Hepatocyte (in vitro differentiated cells): ENCODE data around the gene WDR35. TPM values are rescaled to one million over a fixed set of nuclear protein-coding genes. Genes with fewer than 3 reads are reported as not detected.
"Not testable (repeated sequence)": the region's sequence is repeated elsewhere in the genome, so short reads cannot be mapped to it uniquely, and the experiment has no call there.

ENCODE experiments used
- DNase-seq: peaks from one replicate; pipeline ENCODE4 v3.0.0-alpha.2; 2016; ENCODE audit warnings: low spot score
- H2AFZ ChIP-seq: fragments of 200-600 bp; sonication (generic); 2 replicates; pipeline ENCODE4 v1.6.0; 2016; ENCODE audit warnings: antibody characterized with exemption, mild to moderate bottlenecking
- H3K27ac ChIP-seq: fragments of 200-600 bp; sonication (generic); 2 replicates; pipeline ENCODE4 v1.5.1; 2016; ENCODE audit warnings: mild to moderate bottlenecking
- H3K27me3 ChIP-seq: fragments of 200-600 bp; sonication (generic); 2 replicates; pipeline ENCODE4 v1.6.1; 2016
- H3K36me3 ChIP-seq: fragments of 200-600 bp; sonication (generic); replicated peaks from 2 replicates; pipeline ENCODE4 v1.5.1; 2016; ENCODE audit warnings: low read depth; ENCODE audit not compliant: insufficient read depth
- H3K4me1 ChIP-seq: fragments of 200-600 bp; sonication (generic); 2 replicates; pipeline ENCODE4 v1.5.1; 2016; ENCODE audit warnings: mild to moderate bottlenecking, moderate library complexity; ENCODE audit not compliant: insufficient read depth
- H3K4me2 ChIP-seq: fragments of 200-600 bp; sonication (generic); 2 replicates; pipeline ENCODE4 v1.6.0; 2016
- H3K4me3 ChIP-seq: fragments of 200-600 bp; sonication (generic); 2 replicates; pipeline ENCODE4 v1.5.1; 2016; ENCODE audit warnings: mild to moderate bottlenecking
- H3K79me2 ChIP-seq: fragments of 200-600 bp; sonication (generic); 2 replicates; pipeline ENCODE4 v1.6.0; 2017; ENCODE audit warnings: mild to moderate bottlenecking
- H3K9me2 ChIP-seq: fragments of 200-600 bp; sonication (generic); replicated peaks from 2 replicates; pipeline ENCODE4 v1.6.0; 2017; ENCODE audit warnings: mild to moderate bottlenecking; ENCODE audit not compliant: insufficient read depth
- H3K9me3 ChIP-seq: fragments of 200-600 bp; sonication (generic); 2 replicates; pipeline ENCODE4 v1.5.1; 2016; ENCODE audit warnings: low read depth, mild to moderate bottlenecking
- H4K20me1 ChIP-seq: fragments of 200-600 bp; sonication (generic); 2 replicates; pipeline ENCODE4 v1.6.0; 2016; ENCODE audit warnings: mild to moderate bottlenecking; ENCODE audit not compliant: insufficient read depth, poor library complexity, severe bottlenecking
- EZH2 ChIP-seq: fragments of 200-600 bp; sonication (generic); IDR thresholded peaks from 2 replicates; pipeline ENCODE4 v1.6.1; 2016; ENCODE audit warnings: antibody characterized with exemption, mild to moderate bottlenecking, borderline replicate concordance
- EZH2phosphoT487 ChIP-seq: fragments of 200-600 bp; sonication (generic); IDR thresholded peaks from one replicate; pipeline ENCODE4 v1.6.1; 2018; ENCODE audit warnings: antibody characterized with exemption, mild to moderate bottlenecking, low read depth, moderate library complexity; ENCODE audit not compliant: unreplicated experiment, severe bottlenecking
- WGBS: methylation state at CpG from one replicate; pipeline ENCODE4 v1.1.6; 2016; ENCODE audit warnings: low lambda C conversion rate; ENCODE audit errors: missing lambda C conversion rate; 5-methylcytosine and 5-hydroxymethylcytosine counted together
- polyA plus RNA-seq: library from polyadenylated mRNA; unstranded; fragments of >200 nt; fragmentation: Nextera tagmentation; extraction: Ambion mirVana; gene quantifications from 2 replicates; pipeline ENCODE4 v1.2.1, GENCODE V29; 2016
- total RNA-seq: library from RNA; depleted of rRNA; stranded (reverse); fragments of >200 nt; gene quantifications from 2 replicates; pipeline ENCODE4 v1.2.3, GENCODE V29; 2014
- TF ChIP-seq, protein P1 (sequence below): fragments of 200-600 bp; sonication (generic); IDR thresholded peaks from 2 replicates; pipeline ENCODE4 v1.5.1; 2016; ENCODE audit warnings: antibody characterized with exemption, mild to moderate bottlenecking; ENCODE audit not compliant: poor library complexity

Gene WDR35
- total and polyA plus RNA-seq, 2 experiments from 2014 or later = 2.0 to 4.6 TPM

- Histone ChIP-seq H3K4me3 (no peak overlapping the region), H3K9me2 (no peaks in the 10 kb centered on the region), H3K27me3 (no peaks in the 10 kb centered on the region), H3K27ac (no peak overlapping the region), H3K79me2 (peaks cover 63% of the 10 kb centered on the region), H3K9me3 (no peaks in the 10 kb centered on the region), H3K4me2 (no peak overlapping the region), H2AFZ (no peak overlapping the region), H4K20me1 (peaks cover 17% of the 10 kb centered on the region), H3K36me3 (no peaks in the 10 kb centered on the region), H3K4me1 (peaks cover 4% of the 10 kb centered on the region)
- TF ChIP-seq EZH2 = no peak
- TF ChIP-seq, protein P1, sequence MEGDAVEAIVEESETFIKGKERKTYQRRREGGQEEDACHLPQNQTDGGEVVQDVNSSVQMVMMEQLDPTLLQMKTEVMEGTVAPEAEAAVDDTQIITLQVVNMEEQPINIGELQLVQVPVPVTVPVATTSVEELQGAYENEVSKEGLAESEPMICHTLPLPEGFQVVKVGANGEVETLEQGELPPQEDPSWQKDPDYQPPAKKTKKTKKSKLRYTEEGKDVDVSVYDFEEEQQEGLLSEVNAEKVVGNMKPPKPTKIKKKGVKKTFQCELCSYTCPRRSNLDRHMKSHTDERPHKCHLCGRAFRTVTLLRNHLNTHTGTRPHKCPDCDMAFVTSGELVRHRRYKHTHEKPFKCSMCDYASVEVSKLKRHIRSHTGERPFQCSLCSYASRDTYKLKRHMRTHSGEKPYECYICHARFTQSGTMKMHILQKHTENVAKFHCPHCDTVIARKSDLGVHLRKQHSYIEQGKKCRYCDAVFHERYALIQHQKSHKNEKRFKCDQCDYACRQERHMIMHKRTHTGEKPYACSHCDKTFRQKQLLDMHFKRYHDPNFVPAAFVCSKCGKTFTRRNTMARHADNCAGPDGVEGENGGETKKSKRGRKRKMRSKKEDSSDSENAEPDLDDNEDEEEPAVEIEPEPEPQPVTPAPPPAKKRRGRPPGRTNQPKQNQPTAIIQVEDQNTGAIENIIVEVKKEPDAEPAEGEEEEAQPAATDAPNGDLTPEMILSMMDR = no peak
- TF ChIP-seq EZH2phosphoT487 = no peak
- WGBS = 92% methylated on average over 4 of the region's 4 CpGs
- no peak for DNase-seq
Measured at GRCh38 chr2:19894134-19894792, 95.6 kb downstream of the WDR35 start.

DNA sequence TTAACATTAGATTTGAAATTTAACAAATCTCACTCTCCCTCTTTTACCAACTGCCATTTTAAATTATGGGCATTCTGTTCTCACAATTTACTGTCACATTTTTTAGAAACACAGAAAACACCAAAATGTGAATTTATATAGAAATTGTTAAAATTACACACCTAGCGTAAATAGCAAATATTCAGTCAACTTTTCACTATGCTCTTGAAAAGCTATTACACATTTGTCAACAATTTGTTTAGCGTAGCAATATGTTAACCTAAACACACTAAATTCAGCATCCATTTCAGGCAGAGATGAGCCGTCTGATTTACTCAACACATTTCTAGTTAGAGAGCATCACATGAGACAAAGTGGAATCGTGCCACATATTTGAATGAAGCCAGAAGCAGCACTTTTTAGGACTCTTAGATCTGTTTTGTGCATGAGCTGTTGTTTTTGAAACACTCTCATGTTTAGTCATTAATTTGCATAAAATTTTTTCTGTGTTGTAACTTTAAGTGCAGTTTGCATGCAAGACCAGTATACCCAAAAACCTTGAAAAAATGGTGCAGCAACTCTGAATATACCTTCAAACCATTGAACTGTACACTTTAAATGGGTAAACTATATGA, 96.3 kb downstream of the WDR35 start:
- Histone ChIP-seq H2AFZ (no peak overlapping the region), H3K36me3 (no peaks in the 10 kb centered on the region), H3K4me2 (no peak overlapping the region), H3K9me2 (no peaks in the 10 kb centered on the region), H3K9me3 (no peaks in the 10 kb centered on the region), H3K4me1 (peaks cover 3% of the 10 kb centered on the region), H3K4me3 (no peak overlapping the region), H4K20me1 (peaks cover 13% of the 10 kb centered on the region), H3K79me2 (peaks cover 56% of the 10 kb centered on the region), H3K27ac (no peak overlapping the region), H3K27me3 (no peaks in the 10 kb centered on the region)
- TF ChIP-seq EZH2 (no peak), EZH2phosphoT487 (no peak)
- TF ChIP-seq, protein P1 = no peak
- 91% methylated on average over 4 of the region's 4 CpGs for WGBS
- no peak for DNase-seq

DNA sequence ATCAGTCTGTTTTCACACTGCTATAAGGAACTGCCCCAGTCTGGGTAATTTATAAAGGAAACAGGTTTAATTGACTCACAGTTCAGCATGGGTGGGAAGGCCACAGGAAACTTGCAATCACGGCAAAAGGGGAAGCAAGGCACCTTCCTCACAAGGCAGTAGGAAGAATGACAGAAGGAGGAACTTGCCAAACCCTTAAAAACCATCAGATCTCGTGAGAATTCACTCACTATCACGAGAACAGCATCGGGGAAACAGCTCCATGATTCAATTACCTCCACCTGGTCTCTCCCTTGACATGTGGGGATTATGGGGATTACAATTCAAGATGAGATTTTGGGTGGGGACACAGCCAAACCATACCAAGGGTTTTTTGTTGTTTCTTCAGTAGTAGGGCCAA, 97.9 kb downstream of the WDR35 start:
- H4K20me1 ChIP-seq = peaks cover 13% of the 10 kb centered on the region
- not testable (repeated sequence) for H3K4me2 ChIP-seq, H3K27ac ChIP-seq, H3K9me2 ChIP-seq, H3K4me3 ChIP-seq, DNase-seq, H3K9me3 ChIP-seq, H3K27me3 ChIP-seq, H3K36me3 ChIP-seq, H3K4me1 ChIP-seq, H2AFZ ChIP-seq
- 90% methylated on average over 4 of the region's 4 CpGs for WGBS
- peaks cover 40% of the 10 kb centered on the region for H3K79me2 ChIP-seq

DNA sequence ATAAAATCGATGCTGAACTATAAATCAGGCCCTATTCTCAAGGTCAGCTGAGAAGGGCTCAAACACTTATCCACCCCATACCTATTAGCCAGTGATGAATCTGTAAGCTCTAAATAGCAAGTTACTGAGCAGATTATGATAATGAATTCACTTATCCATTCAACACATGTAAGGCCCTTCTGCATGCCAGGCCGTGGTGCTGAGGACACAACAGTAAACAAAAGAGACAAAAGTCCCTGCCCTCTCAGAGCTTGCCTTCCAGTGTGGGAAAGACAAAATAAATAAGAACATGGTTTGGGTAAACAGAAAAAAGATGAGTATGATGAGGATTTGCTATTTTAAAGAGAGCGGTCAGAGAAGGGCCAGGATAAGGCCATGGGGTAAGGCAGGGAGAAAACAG, 99.8 kb downstream of the WDR35 start:
- Histone ChIP-seq H2AFZ (no peak overlapping the region), H4K20me1 (peaks cover 13% of the 10 kb centered on the region), H3K27ac (no peak overlapping the region), H3K4me2 (no peak overlapping the region), H3K79me2 (peaks cover 22% of the 10 kb centered on the region), H3K36me3 (no peaks in the 10 kb centered on the region), H3K27me3 (no peaks in the 10 kb centered on the region), H3K4me3 (no peak overlapping the region), H3K9me2 (no peaks in the 10 kb centered on the region), H3K4me1 (no peaks in the 10 kb centered on the region), H3K9me3 (no peaks in the 10 kb centered on the region)
- 72% methylated on average over 3 of the region's 3 CpGs for WGBS
- no peak for DNase-seq
- TF ChIP-seq, protein P1 = no peak
- no peak for TF ChIP-seq EZH2
- no peak for TF ChIP-seq EZH2phosphoT487
